Measurements from ENCODE around the gene KCNN1. TPM values are rescaled to one million over a fixed set of nuclear protein-coding genes. Genes with fewer than 3 reads are reported as not detected.

The KCNN1 gene
- total RNA-seq, 4 donors from 2014 or later = 0.12 to 1.0 (median 0.88) TPM; not detected in 1

GRCh38 chr19:17997969-17998826, 31.3 kb downstream of the KCNN1 start:
- no peak for DNase-seq (ENCODE audit: low spot score)
- no peak for ATAC-seq (ENCODE audit: low FRiP score)
- no peak for TF ChIP-seq CTCF (IDR thresholded peaks at IDR 0.05)

GRCh38 chr19:17998827-17999150, 31.9 kb downstream of the KCNN1 start:
- ATAC-seq (ENCODE audit: low FRiP score) (no peak), DNase-seq (ENCODE audit: low spot score) (no peak)

GRCh38 chr19:17999684-18000479, 33.0 kb downstream of the KCNN1 start:
- no peak for ATAC-seq (ENCODE audit: low FRiP score)
- DNase-seq (ENCODE audit: low spot score) = no peak
- TF ChIP-seq CTCF (IDR thresholded peaks at IDR 0.05) = no peak

More at GRCh38 chr19:17998827-17999150, 31.9 kb downstream of the KCNN1 start:
- TF ChIP-seq CTCF (IDR thresholded peaks at IDR 0.05) = no peak

- DNase-seq (ENCODE audit: low spot score) = no peak
- TF ChIP-seq CTCF (IDR thresholded peaks at IDR 0.05) = no peak
- ATAC-seq (ENCODE audit: low FRiP score) = no peak
These were observed 33.6 kb downstream of the KCNN1 start for GRCh38 chr19:18000480-18000914.

GRCh38 chr19:18000915-18001776, 34.2 kb downstream of the KCNN1 start:
- DNase-seq (ENCODE audit: low spot score) (peak; percentile 73), ATAC-seq (ENCODE audit: low FRiP score) (peak; percentile 79)
- TF ChIP-seq CTCF (IDR thresholded peaks at IDR 0.05) = no peak

GRCh38 chr19:18001777-18002345, 35.0 kb downstream of the KCNN1 start:
- ATAC-seq (ENCODE audit: low FRiP score) = peak; percentile 33
- no peak for DNase-seq (ENCODE audit: low spot score)
- no peak for TF ChIP-seq CTCF (IDR thresholded peaks at IDR 0.05)

Measured in omental fat pad (tissue), 4 donors.